A549 treated with DMSO at 1 μM for 4 hours (cell line): ENCODE measurements around the gene LIMS1. TPM values are rescaled to one million over a fixed set of nuclear protein-coding genes. Genes with fewer than 3 reads are reported as not detected.

ENCODE experiments used
- total RNA-seq: library from RNA; stranded (reverse); fragments of 200-300 nt; extraction: Qiagen RNA extraction; gene quantifications from 5 replicates; pipeline ENCODE4 v1.2.3, GENCODE V29; 2022; ENCODE audit warnings: low read depth

Gene LIMS1, protein sequence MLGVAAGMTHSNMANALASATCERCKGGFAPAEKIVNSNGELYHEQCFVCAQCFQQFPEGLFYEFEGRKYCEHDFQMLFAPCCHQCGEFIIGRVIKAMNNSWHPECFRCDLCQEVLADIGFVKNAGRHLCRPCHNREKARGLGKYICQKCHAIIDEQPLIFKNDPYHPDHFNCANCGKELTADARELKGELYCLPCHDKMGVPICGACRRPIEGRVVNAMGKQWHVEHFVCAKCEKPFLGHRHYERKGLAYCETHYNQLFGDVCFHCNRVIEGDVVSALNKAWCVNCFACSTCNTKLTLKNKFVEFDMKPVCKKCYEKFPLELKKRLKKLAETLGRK
- 45.4 to 65.9 TPM (median 57.5 TPM) in 5 replicates for total RNA-seq

DNA sequence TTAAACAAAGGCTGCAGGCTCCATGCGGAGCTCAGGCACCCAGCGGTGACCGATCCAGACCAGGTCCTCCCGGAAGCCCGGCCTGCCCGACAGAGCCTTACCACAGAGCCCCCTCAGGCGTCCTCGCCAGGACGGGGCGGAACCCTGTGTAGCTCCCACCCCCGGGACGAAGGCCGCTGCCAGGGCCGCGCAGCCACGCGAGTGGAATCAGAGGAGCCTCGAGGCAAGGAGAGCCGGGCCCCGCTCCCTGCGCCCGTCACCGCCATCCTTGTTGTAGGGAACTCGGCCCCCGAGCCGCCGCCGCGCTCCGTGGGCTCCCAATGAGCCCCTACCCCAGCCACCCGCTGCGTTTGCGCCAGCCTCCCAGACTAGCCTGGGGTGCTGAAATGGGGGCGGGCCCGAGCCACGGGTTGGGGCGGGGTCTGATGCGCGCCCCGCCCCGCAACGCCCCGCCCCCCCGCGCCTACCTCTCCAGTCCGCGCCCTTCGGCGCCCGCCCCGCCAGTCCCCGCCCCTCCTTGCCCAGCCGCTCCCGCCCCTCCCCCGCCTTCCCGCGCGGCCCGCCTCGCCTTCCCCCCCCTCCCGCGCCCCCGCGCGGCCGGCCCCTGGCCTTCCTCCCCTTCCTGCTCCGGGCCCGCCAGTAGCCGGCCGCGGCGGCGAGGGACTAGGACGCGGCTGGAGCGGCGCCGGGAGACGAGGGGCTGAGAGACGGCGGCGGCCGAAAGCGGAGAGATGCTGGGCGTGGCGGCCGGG lies at the start of gene LIMS1:
LIMS1 (plus strand) TSS at position 639 of the 752 bp plus-strand sequence; CDS start at position 732, 93 bp downstream.

DNA sequence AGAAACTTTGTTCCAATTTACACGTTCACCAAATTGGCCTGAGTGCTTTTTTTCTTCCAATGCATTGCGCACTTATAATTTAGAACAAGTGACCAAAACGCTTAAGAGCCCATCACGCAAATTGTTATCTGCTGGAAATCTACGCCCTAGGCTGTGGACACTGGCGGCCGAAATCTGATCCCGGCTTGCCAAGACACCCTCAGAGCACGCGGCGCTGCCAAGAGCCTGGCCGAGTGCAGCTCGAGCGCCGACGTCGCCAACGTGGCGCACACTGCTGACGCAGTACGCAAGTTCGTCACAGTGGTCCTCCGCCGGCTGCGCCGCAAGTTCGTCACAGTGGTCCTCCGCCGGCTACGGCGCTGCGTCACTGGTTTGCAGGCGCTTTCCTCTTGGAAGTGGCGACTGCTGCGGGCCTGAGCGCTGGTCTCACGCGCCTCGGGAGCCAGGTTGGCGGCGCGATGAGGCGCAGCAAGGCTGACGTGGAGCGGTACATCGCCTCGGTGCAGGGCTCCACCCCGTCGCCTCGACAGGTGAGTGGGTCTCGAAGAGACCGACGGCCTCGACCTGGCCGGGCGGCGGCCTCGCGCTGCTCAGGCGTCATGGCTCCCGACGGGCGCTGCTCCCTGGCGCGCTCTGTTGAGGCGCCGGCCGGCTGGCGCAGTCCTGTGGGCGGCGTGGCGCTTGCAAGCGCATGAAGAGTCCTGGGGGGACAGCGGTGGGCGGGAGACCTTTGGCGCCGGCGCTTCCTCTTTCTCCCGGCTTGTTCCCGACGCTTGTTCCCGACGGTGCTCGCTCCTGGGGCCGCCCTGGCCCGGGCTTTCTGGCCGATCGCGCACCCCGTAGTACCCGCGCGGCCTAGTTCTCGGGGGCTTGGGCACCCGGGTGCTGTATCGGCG lies 185.1 kb downstream of the LIMS1 start, which contains the start of gene RANBP2:
RANBP2 (plus strand) TSS at position 334 of the 896 bp plus-strand sequence; CDS start at position 459, 125 bp downstream.

Other genes with a start within 250 kb of the LIMS1 start
- gene SULT1C2, start 245.6 kb upstream of the LIMS1 start, total RNA-seq, result 0.22 to 0.72 TPM (median 0.45 TPM) in 5 replicates
- not detected in 5 replicates for gene SULT1C4, start 156.5 kb upstream of the LIMS1 start, total RNA-seq
- 10.8 to 20.7 TPM (median 16.5 TPM) in 5 replicates for gene GCC2, start 85.3 kb upstream of the LIMS1 start, total RNA-seq
- gene RANBP2, start 185.0 kb downstream of the LIMS1 start, total RNA-seq, result 23.1 to 32.4 TPM (median 28.6 TPM) in 5 replicates